Measurements from ENCODE around the gene KRT85.

Gene KRT85

DNA sequence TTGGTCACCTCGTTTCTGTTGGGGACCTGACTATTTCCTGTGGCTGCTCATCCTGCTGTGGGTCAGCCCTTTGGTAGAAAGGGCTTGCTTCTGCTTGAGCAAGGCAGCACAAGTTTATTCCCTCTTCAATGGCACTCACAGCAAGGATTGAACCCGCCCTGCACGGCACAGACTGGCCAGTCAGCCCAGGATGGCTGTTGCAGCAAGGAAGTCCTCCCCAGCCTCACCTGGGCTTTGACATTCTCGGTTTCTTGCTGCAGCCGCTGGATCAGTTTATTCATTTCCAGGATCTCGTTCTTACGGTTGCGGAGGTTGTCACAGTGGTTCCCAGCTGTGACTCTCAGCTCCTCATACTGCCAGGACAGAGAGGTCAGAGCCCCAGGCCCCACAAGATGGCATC is 29.4 kb upstream of the KRT85 start:
- no peaks in the 10 kb centered on the region for H3K27me3 ChIP-seq (ENCODE audit: control insufficient read depth, insufficient read depth, low read length, poor library complexity, severe bottlenecking)
- 91 to 92% methylated on average over 8 of the region's 8 CpGs for WGBS, 2 experiments
- H3K9me3 ChIP-seq (ENCODE audit: control insufficient read depth, low read length), result no peaks in the 10 kb centered on the region
- H3K4me3 ChIP-seq (ENCODE audit: insufficient read depth, low read depth, low read length), result no peak overlapping the region
- no peak overlapping the region for H3K27ac ChIP-seq (ENCODE audit: insufficient read depth, low read depth, low read length, poor library complexity, severe bottlenecking)
- H3K4me1 ChIP-seq (ENCODE audit: control insufficient read depth, insufficient read depth, low read length), result no peaks in the 10 kb centered on the region
- no peaks in the 10 kb centered on the region for H3K36me3 ChIP-seq (ENCODE audit: control insufficient read depth, insufficient read depth, low read length)

DNA sequence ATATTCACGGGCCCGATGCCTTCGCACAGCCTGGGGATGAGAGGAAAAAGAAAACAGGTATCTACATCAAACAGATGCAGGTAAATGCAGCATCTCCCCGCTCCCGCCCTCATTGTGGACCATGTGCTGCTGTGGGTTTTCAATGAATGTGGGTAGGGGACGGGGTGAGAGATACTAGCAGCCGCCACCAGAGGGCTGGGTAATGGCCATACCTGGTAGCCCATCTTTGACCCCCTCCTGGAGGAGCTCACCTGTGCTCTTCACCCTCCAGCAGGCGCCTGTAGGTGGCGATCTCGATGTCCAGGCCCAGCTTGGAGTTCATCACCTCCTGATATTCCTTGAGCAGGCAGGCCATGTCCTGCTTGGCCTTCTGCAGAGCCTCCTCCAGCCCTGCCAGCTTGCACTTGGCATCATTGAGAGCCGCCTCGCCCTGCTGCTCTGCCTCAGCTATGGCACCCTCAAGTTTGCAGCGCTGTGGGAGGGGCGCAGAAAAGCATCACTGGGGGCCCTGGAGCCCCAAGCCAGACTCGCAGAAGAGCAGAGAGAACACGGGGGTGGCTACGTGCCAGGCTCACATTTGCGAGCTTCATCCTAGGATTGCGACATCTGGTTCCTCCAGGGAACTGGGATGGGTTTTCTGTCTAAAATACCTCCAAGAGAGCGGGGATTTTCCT is 28.6 kb upstream of the KRT85 start:
- no peak overlapping the region for H3K4me3 ChIP-seq (ENCODE audit: insufficient read depth, low read depth, low read length)
- H3K9me3 ChIP-seq (ENCODE audit: control insufficient read depth, low read length), result no peaks in the 10 kb centered on the region
- WGBS, 2 experiments, result 73 to 74% methylated on average over 20 of the region's 20 CpGs
- H3K4me1 ChIP-seq (ENCODE audit: control insufficient read depth, insufficient read depth, low read length), result no peaks in the 10 kb centered on the region
- no peaks in the 10 kb centered on the region for H3K36me3 ChIP-seq (ENCODE audit: control insufficient read depth, insufficient read depth, low read length)
- no peaks in the 10 kb centered on the region for H3K27me3 ChIP-seq (ENCODE audit: control insufficient read depth, insufficient read depth, low read length, poor library complexity, severe bottlenecking)
- no peak overlapping the region for H3K27ac ChIP-seq (ENCODE audit: insufficient read depth, low read depth, low read length, poor library complexity, severe bottlenecking)

DNA sequence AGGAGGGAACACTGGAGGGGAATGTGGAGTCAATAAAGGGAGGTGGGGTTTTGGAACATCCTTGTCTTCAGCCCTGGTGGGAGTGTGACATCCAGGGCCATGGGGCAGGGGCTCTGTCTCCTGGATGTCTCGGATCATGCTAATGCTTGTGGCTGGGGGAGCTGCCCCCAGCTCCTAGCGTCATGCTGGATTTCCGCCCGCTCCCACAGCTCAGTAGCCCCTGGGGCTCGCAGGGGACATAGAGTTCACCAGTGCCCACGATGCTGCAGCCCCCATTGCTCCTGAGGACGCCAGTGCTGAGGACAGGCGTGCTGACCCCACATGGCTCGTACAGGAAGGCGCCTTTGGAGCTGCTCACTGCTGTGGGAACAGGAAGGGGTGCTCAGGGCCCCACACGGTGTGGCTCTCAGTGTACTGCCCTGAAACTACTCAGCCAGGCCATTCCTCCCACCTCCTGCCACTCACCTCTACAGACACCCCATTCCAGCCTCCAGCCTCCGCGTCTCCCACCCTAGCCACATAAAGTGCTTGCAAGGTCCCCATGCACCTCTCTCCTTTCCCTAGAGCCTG is 27.6 kb upstream of the KRT85 start:
- peaks cover 2% of the 10 kb centered on the region for H3K4me1 ChIP-seq (ENCODE audit: control insufficient read depth, insufficient read depth, low read length)
- no peaks in the 10 kb centered on the region for H3K36me3 ChIP-seq (ENCODE audit: control insufficient read depth, insufficient read depth, low read length)
- no peaks in the 10 kb centered on the region for H3K27me3 ChIP-seq (ENCODE audit: control insufficient read depth, insufficient read depth, low read length, poor library complexity, severe bottlenecking)
- WGBS, 2 experiments, result 83 to 84% methylated on average over 13 of the region's 13 CpGs
- no peak overlapping the region for H3K27ac ChIP-seq (ENCODE audit: insufficient read depth, low read depth, low read length, poor library complexity, severe bottlenecking)
- H3K9me3 ChIP-seq (ENCODE audit: control insufficient read depth, low read length), result no peaks in the 10 kb centered on the region
- no peak overlapping the region for H3K4me3 ChIP-seq (ENCODE audit: insufficient read depth, low read depth, low read length)

DNA sequence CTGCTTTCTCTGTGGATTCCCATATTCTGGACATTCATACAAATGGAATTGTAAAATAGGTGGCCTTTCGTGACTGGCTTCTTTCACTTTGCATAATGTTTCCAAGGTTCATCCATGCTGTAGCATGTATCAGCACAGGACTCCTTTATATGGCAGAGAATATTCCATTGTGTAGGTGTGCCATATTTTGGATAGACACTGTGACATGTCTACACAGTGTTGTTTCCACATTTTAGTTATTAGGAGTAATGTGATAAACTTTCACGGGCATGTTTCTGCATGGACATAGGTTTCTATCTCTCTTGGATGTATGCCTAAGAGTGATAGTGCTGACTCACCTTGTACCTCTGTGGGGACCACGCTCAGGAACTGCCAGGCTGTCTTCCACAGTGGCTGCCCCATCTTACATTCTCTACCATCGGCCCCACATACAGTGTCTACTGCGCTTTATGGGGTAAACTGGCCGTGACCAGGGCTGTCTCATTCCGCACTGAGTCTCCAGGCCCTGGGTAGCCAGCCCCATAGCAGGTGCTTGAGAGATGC is 25.3 kb upstream of the KRT85 start:
- H3K9me3 ChIP-seq (ENCODE audit: control insufficient read depth, low read length), result no peaks in the 10 kb centered on the region
- H3K27ac ChIP-seq (ENCODE audit: insufficient read depth, low read depth, low read length, poor library complexity, severe bottlenecking), result no peak overlapping the region
- no peak overlapping the region for H3K4me3 ChIP-seq (ENCODE audit: insufficient read depth, low read depth, low read length)
- peaks cover 7% of the 10 kb centered on the region for H3K4me1 ChIP-seq (ENCODE audit: control insufficient read depth, insufficient read depth, low read length)
- no peaks in the 10 kb centered on the region for H3K36me3 ChIP-seq (ENCODE audit: control insufficient read depth, insufficient read depth, low read length)
- 92 to 96% methylated on average over 7 of the region's 7 CpGs for WGBS, 2 experiments
- no peaks in the 10 kb centered on the region for H3K27me3 ChIP-seq (ENCODE audit: control insufficient read depth, insufficient read depth, low read length, poor library complexity, severe bottlenecking)

DNA sequence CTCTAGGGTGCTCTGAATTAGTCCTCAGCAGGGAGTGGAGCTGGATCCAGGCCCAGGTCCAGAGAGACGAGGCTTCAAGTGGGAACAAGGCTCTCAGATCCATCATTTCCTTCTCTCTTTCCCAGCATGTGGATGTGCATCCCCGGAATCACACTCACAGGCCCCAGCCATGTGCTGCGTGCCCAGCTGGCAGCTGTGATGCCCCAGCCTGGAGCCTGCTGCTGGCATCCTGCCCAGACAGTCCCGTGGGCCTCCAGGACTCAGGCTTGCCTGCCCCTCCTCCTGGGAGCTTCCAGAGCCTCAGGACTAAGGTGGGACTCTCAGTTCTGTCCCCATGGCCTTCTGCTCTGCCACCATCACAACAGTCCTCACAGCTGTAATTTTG is 24.3 kb upstream of the KRT85 start:
- Histone ChIP-seq H3K4me3 (ENCODE audit: insufficient read depth, low read depth, low read length) (no peak overlapping the region), H3K27me3 (ENCODE audit: control insufficient read depth, insufficient read depth, low read length, poor library complexity, severe bottlenecking) (no peaks in the 10 kb centered on the region), H3K9me3 (ENCODE audit: control insufficient read depth, low read length) (no peaks in the 10 kb centered on the region), H3K36me3 (ENCODE audit: control insufficient read depth, insufficient read depth, low read length) (no peaks in the 10 kb centered on the region), H3K27ac (ENCODE audit: insufficient read depth, low read depth, low read length, poor library complexity, severe bottlenecking) (no peak overlapping the region), H3K4me1 (ENCODE audit: control insufficient read depth, insufficient read depth, low read length) (peaks cover 7% of the 10 kb centered on the region)
- 89 to 92% methylated on average over 4 of the region's 4 CpGs for WGBS, 2 experiments

DNA sequence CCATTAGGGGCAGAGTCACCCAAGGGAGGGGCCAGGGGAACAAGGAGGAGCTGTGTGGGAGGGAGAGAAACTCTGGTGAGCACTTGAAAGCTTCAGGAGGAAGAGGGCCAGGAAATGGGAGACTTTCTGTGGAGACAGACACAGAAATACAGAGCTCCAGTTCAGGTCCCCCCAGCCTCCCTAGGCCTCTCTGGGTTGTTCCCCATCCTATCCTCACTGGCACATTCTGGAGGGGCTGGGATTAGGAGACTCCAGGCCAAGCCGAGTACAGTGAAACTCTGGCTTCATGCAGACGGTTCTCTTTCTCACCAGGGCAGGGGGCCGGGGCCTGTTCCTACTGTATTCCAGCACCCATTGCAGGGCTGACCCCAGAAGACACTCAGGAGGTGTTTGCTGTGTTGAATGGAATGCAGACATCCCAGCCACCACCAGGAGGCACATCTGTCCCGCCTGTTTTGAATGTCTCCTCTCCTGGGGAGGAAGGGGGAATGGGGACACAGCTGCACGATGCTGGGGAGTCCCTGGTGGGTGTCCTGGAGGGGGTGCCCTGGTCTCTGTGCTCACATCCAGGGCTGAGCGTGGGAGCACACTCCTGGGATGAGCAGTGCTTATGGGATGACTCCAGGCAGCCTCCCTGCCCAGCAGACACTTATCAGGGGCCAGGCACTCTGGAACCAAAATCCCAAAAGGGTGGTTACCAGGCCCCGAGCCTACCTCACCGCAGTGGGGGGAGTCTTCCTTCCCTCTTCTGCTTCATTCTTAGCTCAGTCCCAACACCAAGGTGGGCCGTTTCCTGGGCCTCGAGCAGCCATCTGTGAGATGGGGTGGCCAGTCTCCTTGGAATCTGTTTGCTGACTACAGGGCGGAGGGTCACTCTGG is 23.7 kb upstream of the KRT85 start:
- no peak overlapping the region for H3K4me3 ChIP-seq (ENCODE audit: insufficient read depth, low read depth, low read length)
- 69 to 73% methylated on average over 11 of the region's 11 CpGs for WGBS, 2 experiments
- no peaks in the 10 kb centered on the region for H3K36me3 ChIP-seq (ENCODE audit: control insufficient read depth, insufficient read depth, low read length)
- H3K27ac ChIP-seq (ENCODE audit: insufficient read depth, low read depth, low read length, poor library complexity, severe bottlenecking), result no peak overlapping the region
- no peaks in the 10 kb centered on the region for H3K9me3 ChIP-seq (ENCODE audit: control insufficient read depth, low read length)
- peaks cover 7% of the 10 kb centered on the region for H3K4me1 ChIP-seq (ENCODE audit: control insufficient read depth, insufficient read depth, low read length)
- no peaks in the 10 kb centered on the region for H3K27me3 ChIP-seq (ENCODE audit: control insufficient read depth, insufficient read depth, low read length, poor library complexity, severe bottlenecking)

DNA sequence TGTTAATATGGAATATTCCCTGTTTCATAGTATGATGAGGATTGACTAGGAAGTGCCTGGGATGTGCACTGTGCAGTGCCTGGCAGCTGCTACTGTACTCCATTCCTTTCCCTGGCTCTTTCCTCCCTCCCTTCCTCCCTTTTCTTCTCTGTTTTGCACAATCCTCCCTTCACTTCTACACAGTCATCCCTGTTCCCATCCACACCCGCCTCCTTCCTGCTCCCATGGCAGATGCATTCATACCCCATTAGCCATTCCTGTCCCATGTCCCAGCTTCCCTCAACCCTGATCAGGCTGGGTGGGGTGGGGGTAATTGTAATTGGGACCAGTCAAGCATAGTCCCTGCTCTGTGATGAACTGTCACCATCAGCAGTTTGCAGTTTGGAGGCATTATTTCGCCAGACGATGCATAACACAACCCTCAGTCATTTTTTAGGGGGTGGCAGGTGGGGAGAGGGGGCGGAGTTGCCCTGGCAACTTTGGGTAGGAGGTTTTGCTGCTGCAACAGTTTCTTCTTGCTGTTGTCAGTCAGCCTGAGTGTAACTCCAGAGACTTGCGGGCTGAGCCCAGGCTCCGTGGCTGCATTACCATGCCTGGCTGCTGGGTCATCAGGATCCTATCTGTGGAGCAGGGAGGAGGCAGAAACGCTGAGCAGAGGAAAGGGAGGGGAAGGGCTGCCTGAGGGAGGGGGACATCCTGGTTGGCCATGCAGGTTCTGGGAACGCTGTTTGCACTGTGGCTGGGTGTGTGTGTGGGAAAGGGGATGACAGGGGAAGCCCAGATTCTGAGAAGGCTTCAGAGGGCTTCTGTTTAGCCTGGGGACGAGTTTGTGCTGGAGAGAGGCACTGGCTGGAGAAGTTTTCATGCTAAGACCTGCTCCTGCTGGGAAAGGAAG is 22.3 kb upstream of the KRT85 start:
- no peaks in the 10 kb centered on the region for H3K27me3 ChIP-seq (ENCODE audit: control insufficient read depth, insufficient read depth, low read length, poor library complexity, severe bottlenecking)
- H3K27ac ChIP-seq (ENCODE audit: insufficient read depth, low read depth, low read length, poor library complexity, severe bottlenecking), result no peak overlapping the region
- no peak overlapping the region for H3K4me3 ChIP-seq (ENCODE audit: insufficient read depth, low read depth, low read length)
- 65 to 72% methylated on average over 9 of the region's 9 CpGs for WGBS, 2 experiments
- no peaks in the 10 kb centered on the region for H3K36me3 ChIP-seq (ENCODE audit: control insufficient read depth, insufficient read depth, low read length)
- peaks cover 7% of the 10 kb centered on the region for H3K4me1 ChIP-seq (ENCODE audit: control insufficient read depth, insufficient read depth, low read length)
- no peaks in the 10 kb centered on the region for H3K9me3 ChIP-seq (ENCODE audit: control insufficient read depth, low read length)

DNA sequence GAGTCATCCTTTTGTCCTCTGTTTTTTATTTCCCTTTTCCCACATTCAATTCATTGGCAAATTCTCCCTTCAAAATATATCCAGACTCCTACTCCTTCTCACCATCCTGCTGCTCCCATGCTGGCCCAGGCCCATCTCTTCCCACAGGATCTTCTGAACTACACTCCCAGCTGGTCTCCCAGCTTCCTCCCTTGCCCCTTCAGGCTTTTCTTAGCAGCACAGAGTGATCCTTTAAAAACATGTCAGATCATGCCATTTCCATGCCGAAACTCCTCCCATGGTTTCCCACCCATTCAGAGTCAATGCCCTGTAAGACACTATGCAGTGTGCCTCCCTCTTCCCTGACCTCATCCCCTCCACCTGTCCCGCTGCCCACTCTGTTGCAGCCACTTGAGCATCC is 20.6 kb upstream of the KRT85 start:
- Histone ChIP-seq H3K9me3 (ENCODE audit: control insufficient read depth, low read length) (no peaks in the 10 kb centered on the region), H3K36me3 (ENCODE audit: control insufficient read depth, insufficient read depth, low read length) (no peaks in the 10 kb centered on the region), H3K27me3 (ENCODE audit: control insufficient read depth, insufficient read depth, low read length, poor library complexity, severe bottlenecking) (no peaks in the 10 kb centered on the region), H3K4me3 (ENCODE audit: insufficient read depth, low read depth, low read length) (no peak overlapping the region), H3K4me1 (ENCODE audit: control insufficient read depth, insufficient read depth, low read length) (peaks cover 7% of the 10 kb centered on the region), H3K27ac (ENCODE audit: insufficient read depth, low read depth, low read length, poor library complexity, severe bottlenecking) (no peak overlapping the region)
- whole genome bisulfite sequencing, 2 experiments, result 85 to 86% methylated on average over 2 of the region's 2 CpGs

DNA sequence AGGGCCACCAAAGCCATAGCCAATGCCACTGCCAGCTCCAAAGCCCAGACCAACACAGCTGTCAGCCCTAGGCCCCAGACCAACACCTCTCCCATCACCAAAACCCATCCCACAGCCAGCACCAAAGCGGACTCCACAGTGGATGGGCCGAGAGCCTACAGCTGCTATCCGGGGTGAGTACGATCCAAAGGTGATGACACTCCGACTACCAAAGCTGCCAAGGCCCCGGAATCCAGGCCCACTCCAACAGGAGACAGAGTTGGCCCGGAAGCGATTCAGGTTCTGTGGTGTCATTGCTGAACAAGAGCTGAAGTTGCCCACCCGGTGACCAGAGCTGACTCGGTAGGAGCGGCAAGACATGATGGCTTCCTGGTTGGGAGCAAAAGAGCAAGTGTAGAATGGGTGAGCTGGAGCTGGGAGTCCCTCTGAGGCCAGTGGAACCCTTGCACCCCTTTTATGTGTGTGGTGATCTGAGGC is 18.0 kb upstream of the KRT85 start, which contains the start of gene KRT84:
KRT84 (minus strand) TSS at position 427 of the 477 bp plus-strand sequence; CDS start at position 360, 67 bp downstream.
- peaks cover 7% of the 10 kb centered on the region for H3K4me1 ChIP-seq (ENCODE audit: control insufficient read depth, insufficient read depth, low read length)
- H3K4me3 ChIP-seq (ENCODE audit: insufficient read depth, low read depth, low read length), result no peak within 1 kb of the TSS
- no peak within 1 kb of the TSS for H3K27ac ChIP-seq (ENCODE audit: insufficient read depth, low read depth, low read length, poor library complexity, severe bottlenecking)
- WGBS, 2 experiments, result 97 to 98% methylated on average over 11 of the region's 11 CpGs
- no peaks in the 10 kb centered on the region for H3K9me3 ChIP-seq (ENCODE audit: control insufficient read depth, low read length)
- H3K27me3 ChIP-seq (ENCODE audit: control insufficient read depth, insufficient read depth, low read length, poor library complexity, severe bottlenecking), result no peaks in the 10 kb centered on the region
- no peaks in the 10 kb centered on the region for H3K36me3 ChIP-seq (ENCODE audit: control insufficient read depth, insufficient read depth, low read length)
